Activated naive CD8-positive, alpha-beta T cell treated with anti-CD3 and anti-CD28 coated beads, Interleukin-2, amount 50 U/mL, for 16 hours (primary cell): ENCODE measurements around the gene CYP19A1.
A peak's percentile ranks its signal among the peaks of the same experiment; 100 is the strongest.

Experiments used
- DNase-seq: peaks from one replicate; pipeline ENCODE4 v3.0.0-alpha.2; 2020; ENCODE audit warnings: low read depth, low spot score

Gene CYP19A1

GRCh38 chr15:51186181-51186705 is 152.2 kb downstream of the CYP19A1 start:
- DNase-seq, result no peak

- DNase-seq, result no peak
Observed at GRCh38 chr15:51185213-51186159, 152.9 kb downstream of the CYP19A1 start.

- no peak for DNase-seq
Observed at GRCh38 chr15:51184627-51185026, 153.8 kb downstream of the CYP19A1 start.

GRCh38 chr15:51183076-51183475 is 155.3 kb downstream of the CYP19A1 start:
- no peak for DNase-seq

GRCh38 chr15:51181905-51182304 is 156.5 kb downstream of the CYP19A1 start:
- no peak for DNase-seq

- DNase-seq, result no peak
Observed at GRCh38 chr15:51181221-51181620, 157.2 kb downstream of the CYP19A1 start.

GRCh38 chr15:51180534-51180933 is 157.9 kb downstream of the CYP19A1 start:
- no peak for DNase-seq

GRCh38 chr15:51180011-51180410 is 158.4 kb downstream of the CYP19A1 start:
- no peak for DNase-seq

GRCh38 chr15:51172193-51172592 is 166.2 kb downstream of the CYP19A1 start:
- no peak for DNase-seq

GRCh38 chr15:51171634-51171932 is 166.8 kb downstream of the CYP19A1 start:
- DNase-seq, result no peak

- DNase-seq, result no peak
Observed at GRCh38 chr15:51170882-51171633, 167.3 kb downstream of the CYP19A1 start.

- no peak for DNase-seq
Observed at GRCh38 chr15:51168700-51169099, 169.7 kb downstream of the CYP19A1 start.

GRCh38 chr15:51163843-51164242 is 174.6 kb downstream of the CYP19A1 start:
- no peak for DNase-seq

- DNase-seq, result peak; percentile 19
Observed at GRCh38 chr15:51162865-51163762, 175.3 kb downstream of the CYP19A1 start.

- DNase-seq, result no peak
Observed at GRCh38 chr15:51161491-51162220, 176.7 kb downstream of the CYP19A1 start.

- DNase-seq, result no peak
Observed at GRCh38 chr15:51160484-51160883, 177.9 kb downstream of the CYP19A1 start.
